ENCODE measurements around the gene RCAN2. TPM values are rescaled to one million over a fixed set of nuclear protein-coding genes. Genes with fewer than 3 reads are reported as not detected.

The RCAN2 gene
- total and polyA plus RNA-seq, 9 of the 15 experiments (the other 6 are each of a cell fraction or from before 2014, with no cell fraction given), result 0.04 TPM; not detected in 8

DNA sequence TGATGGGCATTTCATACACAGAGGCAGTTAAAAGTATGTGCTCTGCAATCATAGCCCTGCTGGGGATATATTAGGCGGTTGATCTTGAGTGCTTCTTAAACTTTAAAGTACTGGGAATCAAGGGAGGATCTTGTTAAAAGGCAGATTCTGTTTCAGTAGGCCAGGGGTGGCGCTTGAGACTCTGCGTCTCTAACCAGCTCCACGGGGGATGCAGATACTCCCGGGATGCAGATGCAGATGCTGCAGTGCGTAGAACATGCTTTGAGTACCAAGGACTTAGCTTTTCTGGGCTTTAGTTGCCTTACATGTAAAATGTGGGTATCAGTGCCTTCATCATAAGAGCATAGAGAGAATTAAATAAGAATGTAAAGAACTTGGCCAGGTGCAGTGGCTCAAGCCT lies 276.0 kb downstream of the RCAN2 start:
- intact Hi-C loops (cut with micrococcal nuclease), result no loop called here
- H3K4me1 ChIP-seq (replicated peaks in 1 of 2; ENCODE audit: control insufficient read depth in 2 of 2, insufficient read depth in 2 of 2, low read length in 2 of 2), result no peaks in the 10 kb centered on the region
- DNase-seq (ENCODE audit: extremely low read depth in 1 of 4, low spot score in 3 of 4) (no peak), FAIRE-seq (no peak), ATAC-seq (no peak)
- ChIA-PET CTCF (ENCODE audit: low intra/inter-chr PET ratio) (interaction anchor here (0.7 kb wide), 1 partner anchor 282 kb away, joined by 4 read pairs; no protein-coding TSS in a partner anchor), POLR2A (no interaction called here)
- H3K27me3 ChIP-seq (ENCODE audit: control insufficient read depth in 2 of 2, insufficient read depth in 2 of 2, low read length in 2 of 2), result no peaks in the 10 kb centered on the region
- H3K36me3 ChIP-seq (ENCODE audit: control insufficient read depth, insufficient read depth, low read length), result no peaks in the 10 kb centered on the region
- in situ Hi-C loops (cut with MboI), result no loop called here
- H2AFZ ChIP-seq (ENCODE audit: low read depth, low read length), result no peak overlapping the region
- no peak for TF ChIP-seq GABPA (tag; conservative IDR thresholded peaks at IDR 0.05; ENCODE audit: low read depth)
- no peak overlapping the region for H3K4me2 ChIP-seq (ENCODE audit: insufficient read depth, low read length)
- H3K27ac ChIP-seq (ENCODE audit: extremely low read depth, low read depth, low read length), result no peak overlapping the region
- no peak overlapping the region for H3K4me3 ChIP-seq
- H3K9me3 ChIP-seq (replicated peaks; ENCODE audit: control insufficient read depth, insufficient read depth, low read depth, low read length), result no peaks in the 10 kb centered on the region
- H3K79me2 ChIP-seq (ENCODE audit: control insufficient read depth, insufficient read depth, low read length), result no peaks in the 10 kb centered on the region
- H3K9me1 ChIP-seq (ENCODE audit: control insufficient read depth, insufficient read depth, low read length), result no peaks in the 10 kb centered on the region
- BruUV-seq (replicated peaks), result no TSS peak
- no peak overlapping the region for H3K9ac ChIP-seq (ENCODE audit: insufficient read depth in 1 of 2, low read depth in 2 of 2, low read length in 2 of 2)
- 2% methylated on average over 6 of the region's 6 CpGs for WGBS (ENCODE audit: insufficient coverage, low coverage, missing lambda C conversion rate)
- H4K20me1 ChIP-seq (replicated peaks; ENCODE audit: control insufficient read depth, insufficient read depth, low read length), result no peaks in the 10 kb centered on the region

DNA sequence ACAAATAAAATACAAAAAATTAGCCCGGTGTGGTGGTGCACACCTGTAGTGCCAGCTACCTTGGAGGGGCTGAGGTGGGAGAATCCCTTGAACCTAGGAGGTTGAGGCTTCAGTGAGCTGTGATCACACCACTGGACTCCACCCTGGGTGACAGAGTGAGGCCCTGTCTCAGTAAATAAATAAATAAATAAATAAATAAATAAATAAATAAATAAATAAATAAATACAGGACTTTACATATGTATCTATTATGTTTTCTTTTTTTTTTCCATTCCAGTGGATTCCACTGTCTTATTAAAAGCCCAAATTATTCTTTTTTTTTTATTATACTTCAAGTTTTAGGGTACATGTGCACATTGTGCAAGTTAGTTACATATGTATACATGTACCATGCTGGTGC lies 279.3 kb downstream of the RCAN2 start:
- 0% methylated on average over 1 of the region's 1 CpG for WGBS (ENCODE audit: insufficient coverage, low coverage, missing lambda C conversion rate)
- Histone ChIP-seq H3K4me2 (ENCODE audit: insufficient read depth, low read length) (no peak overlapping the region), H3K36me3 (ENCODE audit: control insufficient read depth, insufficient read depth, low read length) (no peaks in the 10 kb centered on the region), H3K9me1 (ENCODE audit: control insufficient read depth, insufficient read depth, low read length) (no peaks in the 10 kb centered on the region), H3K27me3 (ENCODE audit: control insufficient read depth in 2 of 2, insufficient read depth in 2 of 2, low read length in 2 of 2) (no peaks in the 10 kb centered on the region), H2AFZ (ENCODE audit: low read depth, low read length) (no peak overlapping the region), H3K4me3 (no peak overlapping the region), H3K9ac (ENCODE audit: insufficient read depth in 1 of 2, low read depth in 2 of 2, low read length in 2 of 2) (no peak overlapping the region), H3K79me2 (ENCODE audit: control insufficient read depth, insufficient read depth, low read length) (no peaks in the 10 kb centered on the region), H3K27ac (ENCODE audit: extremely low read depth, low read depth, low read length) (no peak overlapping the region), H3K4me1 (replicated peaks in 1 of 2; ENCODE audit: control insufficient read depth in 2 of 2, insufficient read depth in 2 of 2, low read length in 2 of 2) (no peaks in the 10 kb centered on the region), H4K20me1 (replicated peaks; ENCODE audit: control insufficient read depth, insufficient read depth, low read length) (no peaks in the 10 kb centered on the region), H3K9me3 (replicated peaks; ENCODE audit: control insufficient read depth, insufficient read depth, low read depth, low read length) (no peaks in the 10 kb centered on the region)
- in situ Hi-C loops (cut with MboI), result no loop called here
- intact Hi-C loops (cut with micrococcal nuclease), result no loop called here
- DNase-seq (ENCODE audit: extremely low read depth in 1 of 4, low spot score in 3 of 4) (no peak), FAIRE-seq (no peak), ATAC-seq (no peak)
- BruUV-seq (replicated peaks), result no TSS peak
- ChIA-PET POLR2A (interaction anchor here (0.7 kb wide), 1 partner anchor 660 kb away, joined by 3 read pairs; no protein-coding TSS in a partner anchor), CTCF (ENCODE audit: low intra/inter-chr PET ratio) (no interaction called here)
- TF ChIP-seq, protein P1, sequence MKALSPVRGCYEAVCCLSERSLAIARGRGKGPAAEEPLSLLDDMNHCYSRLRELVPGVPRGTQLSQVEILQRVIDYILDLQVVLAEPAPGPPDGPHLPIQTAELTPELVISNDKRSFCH (CRISPR knock-in tag; IDR thresholded peaks at IDR 0.05), result no peak
- TF ChIP-seq, protein P1 (tag; IDR thresholded peaks at IDR 0.05), result no peak
- TF ChIP-seq WHSC1 (IDR thresholded peaks at IDR 0.05; ENCODE audit: low read length), result no peak
- TF ChIP-seq YY1 (IDR thresholded peaks at IDR 0.05; ENCODE audit: borderline replicate concordance in 1 of 3, control insufficient read depth in 1 of 3, extremely low read depth in 1 of 3, insufficient read depth in 3 of 3, insufficient read length in 1 of 3, insufficient replicate concordance in 2 of 3, low read depth in 1 of 3, low read length in 2 of 3), result no peak
- TF ChIP-seq PHB2 (IDR thresholded peaks at IDR 0.05; ENCODE audit: low read depth), result no peak
- TF ChIP-seq, protein P2, sequence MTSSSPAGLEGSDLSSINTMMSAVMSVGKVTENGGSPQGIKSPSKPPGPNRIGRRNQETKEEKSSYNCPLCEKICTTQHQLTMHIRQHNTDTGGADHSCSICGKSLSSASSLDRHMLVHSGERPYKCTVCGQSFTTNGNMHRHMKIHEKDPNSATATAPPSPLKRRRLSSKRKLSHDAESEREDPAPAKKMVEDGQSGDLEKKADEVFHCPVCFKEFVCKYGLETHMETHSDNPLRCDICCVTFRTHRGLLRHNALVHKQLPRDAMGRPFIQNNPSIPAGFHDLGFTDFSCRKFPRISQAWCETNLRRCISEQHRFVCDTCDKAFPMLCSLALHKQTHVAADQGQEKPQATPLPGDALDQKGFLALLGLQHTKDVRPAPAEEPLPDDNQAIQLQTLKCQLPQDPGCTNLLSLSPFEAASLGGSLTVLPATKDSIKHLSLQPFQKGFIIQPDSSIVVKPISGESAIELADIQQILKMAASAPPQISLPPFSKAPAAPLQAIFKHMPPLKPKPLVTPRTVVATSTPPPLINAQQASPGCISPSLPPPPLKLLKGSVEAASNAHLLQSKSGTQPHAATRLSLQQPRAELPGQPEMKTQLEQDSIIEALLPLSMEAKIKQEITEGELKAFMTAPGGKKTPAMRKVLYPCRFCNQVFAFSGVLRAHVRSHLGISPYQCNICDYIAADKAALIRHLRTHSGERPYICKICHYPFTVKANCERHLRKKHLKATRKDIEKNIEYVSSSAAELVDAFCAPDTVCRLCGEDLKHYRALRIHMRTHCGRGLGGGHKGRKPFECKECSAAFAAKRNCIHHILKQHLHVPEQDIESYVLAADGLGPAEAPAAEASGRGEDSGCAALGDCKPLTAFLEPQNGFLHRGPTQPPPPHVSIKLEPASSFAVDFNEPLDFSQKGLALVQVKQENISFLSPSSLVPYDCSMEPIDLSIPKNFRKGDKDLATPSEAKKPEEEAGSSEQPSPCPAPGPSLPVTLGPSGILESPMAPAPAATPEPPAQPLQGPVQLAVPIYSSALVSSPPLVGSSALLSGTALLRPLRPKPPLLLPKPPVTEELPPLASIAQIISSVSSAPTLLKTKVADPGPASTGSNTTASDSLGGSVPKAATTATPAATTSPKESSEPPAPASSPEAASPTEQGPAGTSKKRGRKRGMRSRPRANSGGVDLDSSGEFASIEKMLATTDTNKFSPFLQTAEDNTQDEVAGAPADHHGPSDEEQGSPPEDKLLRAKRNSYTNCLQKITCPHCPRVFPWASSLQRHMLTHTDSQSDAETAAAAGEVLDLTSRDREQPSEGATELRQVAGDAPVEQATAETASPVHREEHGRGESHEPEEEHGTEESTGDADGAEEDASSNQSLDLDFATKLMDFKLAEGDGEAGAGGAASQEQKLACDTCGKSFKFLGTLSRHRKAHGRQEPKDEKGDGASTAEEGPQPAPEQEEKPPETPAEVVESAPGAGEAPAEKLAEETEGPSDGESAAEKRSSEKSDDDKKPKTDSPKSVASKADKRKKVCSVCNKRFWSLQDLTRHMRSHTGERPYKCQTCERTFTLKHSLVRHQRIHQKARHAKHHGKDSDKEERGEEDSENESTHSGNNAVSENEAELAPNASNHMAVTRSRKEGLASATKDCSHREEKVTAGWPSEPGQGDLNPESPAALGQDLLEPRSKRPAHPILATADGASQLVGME (CRISPR knock-in tag; IDR thresholded peaks at IDR 0.05), result no peak
- no peak for TF ChIP-seq ZNF217 (CRISPR knock-in tag; IDR thresholded peaks at IDR 0.05)

All from K562 (cell line).